WERI-Rb-1 (cell line): ENCODE data around the gene NPHP1.

Experiments
- DNase-seq: peaks from one replicate; pipeline ENCODE4 v3.0.0-alpha.2; 2020
- H3K27ac ChIP-seq: fragments of 250-450 bp; sonication (Bioruptor Pico); 2 replicates; pipeline ENCODE4 v1.5.1; 2020; ENCODE audit warnings: mild to moderate bottlenecking, moderate library complexity
- H3K27me3 ChIP-seq: fragments of 250-450 bp; sonication (Bioruptor Pico); 2 replicates; pipeline ENCODE4 v1.5.1; 2021; ENCODE audit warnings: mild to moderate bottlenecking, low read depth, moderate library complexity; ENCODE audit not compliant: insufficient read depth, severe bottlenecking
- H3K36me3 ChIP-seq: fragments of 250-450 bp; sonication (Bioruptor Pico); 2 replicates; pipeline ENCODE4 v1.5.1; 2020; ENCODE audit warnings: mild to moderate bottlenecking, moderate library complexity
- H3K4me3 ChIP-seq: 2 replicates; pipeline ENCODE4 v1.5.1; 2011; ENCODE audit warnings: low read depth, mild to moderate bottlenecking, control low read depth, low read length
- H3K9me3 ChIP-seq: fragments of 250-450 bp; sonication (Bioruptor Pico); 2 replicates; pipeline ENCODE4 v1.5.1; 2021; ENCODE audit warnings: mild to moderate bottlenecking, moderate library complexity; ENCODE audit not compliant: severe bottlenecking
- TF ChIP-seq, protein P1 (sequence below): IDR thresholded peaks from 2 replicates; pipeline ENCODE4 v1.5.1; 2011; ENCODE audit warnings: low read depth, mild to moderate bottlenecking, control low read depth, inconsistent platforms, low read length

The NPHP1 gene

GRCh38 chr2:110149330-110150220 is 55.2 kb downstream of the NPHP1 start:
- TF ChIP-seq, protein P1, sequence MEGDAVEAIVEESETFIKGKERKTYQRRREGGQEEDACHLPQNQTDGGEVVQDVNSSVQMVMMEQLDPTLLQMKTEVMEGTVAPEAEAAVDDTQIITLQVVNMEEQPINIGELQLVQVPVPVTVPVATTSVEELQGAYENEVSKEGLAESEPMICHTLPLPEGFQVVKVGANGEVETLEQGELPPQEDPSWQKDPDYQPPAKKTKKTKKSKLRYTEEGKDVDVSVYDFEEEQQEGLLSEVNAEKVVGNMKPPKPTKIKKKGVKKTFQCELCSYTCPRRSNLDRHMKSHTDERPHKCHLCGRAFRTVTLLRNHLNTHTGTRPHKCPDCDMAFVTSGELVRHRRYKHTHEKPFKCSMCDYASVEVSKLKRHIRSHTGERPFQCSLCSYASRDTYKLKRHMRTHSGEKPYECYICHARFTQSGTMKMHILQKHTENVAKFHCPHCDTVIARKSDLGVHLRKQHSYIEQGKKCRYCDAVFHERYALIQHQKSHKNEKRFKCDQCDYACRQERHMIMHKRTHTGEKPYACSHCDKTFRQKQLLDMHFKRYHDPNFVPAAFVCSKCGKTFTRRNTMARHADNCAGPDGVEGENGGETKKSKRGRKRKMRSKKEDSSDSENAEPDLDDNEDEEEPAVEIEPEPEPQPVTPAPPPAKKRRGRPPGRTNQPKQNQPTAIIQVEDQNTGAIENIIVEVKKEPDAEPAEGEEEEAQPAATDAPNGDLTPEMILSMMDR, result no peak
- H3K27ac ChIP-seq, result no peak overlapping the region
- peaks cover 2% of the 10 kb centered on the region for H3K27me3 ChIP-seq
- no peaks in the 10 kb centered on the region for H3K9me3 ChIP-seq
- DNase-seq, result no peak
- H3K4me3 ChIP-seq, result no peak overlapping the region
- no peaks in the 10 kb centered on the region for H3K36me3 ChIP-seq

GRCh38 chr2:110146945-110147332 is 57.9 kb downstream of the NPHP1 start:
- DNase-seq, result no peak
- TF ChIP-seq, protein P1, result no peak

GRCh38 chr2:110146183-110146944 is 58.4 kb downstream of the NPHP1 start:
- TF ChIP-seq, protein P1, result no peak
- H3K4me3 ChIP-seq, result no peak overlapping the region
- DNase-seq, result no peak
- no peaks in the 10 kb centered on the region for H3K27me3 ChIP-seq
- H3K9me3 ChIP-seq, result no peaks in the 10 kb centered on the region
- H3K27ac ChIP-seq, result no peak overlapping the region
- H3K36me3 ChIP-seq, result no peaks in the 10 kb centered on the region

More at GRCh38 chr2:110146945-110147332, 57.9 kb downstream of the NPHP1 start:
- Histone ChIP-seq H3K27ac (no peak overlapping the region), H3K27me3 (no peaks in the 10 kb centered on the region), H3K4me3 (no peak overlapping the region), H3K36me3 (no peaks in the 10 kb centered on the region), H3K9me3 (no peaks in the 10 kb centered on the region)

GRCh38 chr2:110143982-110144381 is 60.8 kb downstream of the NPHP1 start:
- peaks cover 4% of the 10 kb centered on the region for H3K27me3 ChIP-seq
- no peaks in the 10 kb centered on the region for H3K9me3 ChIP-seq
- TF ChIP-seq, protein P1, result no peak
- no peak overlapping the region for H3K27ac ChIP-seq
- no peak overlapping the region for H3K4me3 ChIP-seq
- no peak for DNase-seq
- H3K36me3 ChIP-seq, result no peaks in the 10 kb centered on the region

DNA sequence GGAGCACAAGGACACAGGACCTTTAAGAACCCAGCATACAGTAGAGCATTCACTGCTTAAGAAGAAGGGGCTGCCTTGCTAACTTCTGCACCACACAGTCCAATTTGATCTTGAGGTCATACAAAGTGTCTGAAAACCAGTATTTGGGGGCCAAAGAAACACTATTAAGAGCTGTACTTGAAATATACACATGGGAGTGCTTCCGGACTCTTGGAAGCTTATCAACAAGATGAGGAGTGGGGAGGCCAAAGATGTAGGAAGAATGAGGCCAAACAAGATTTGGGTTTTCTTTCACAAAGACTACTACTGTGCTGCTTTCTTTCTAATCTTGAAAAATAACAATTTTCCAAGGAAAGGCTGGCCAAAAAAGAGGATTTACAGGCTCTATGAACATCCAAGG is 64.4 kb downstream of the NPHP1 start:
- H3K36me3 ChIP-seq, result no peaks in the 10 kb centered on the region
- no peak overlapping the region for H3K27ac ChIP-seq
- H3K4me3 ChIP-seq, result no peak overlapping the region
- no peaks in the 10 kb centered on the region for H3K9me3 ChIP-seq
- peaks cover 4% of the 10 kb centered on the region for H3K27me3 ChIP-seq
- TF ChIP-seq, protein P1, result no peak
- no peak for DNase-seq
